GM21825 (cell line): ENCODE data around the gene LY6G6D.
"Not testable (repeated sequence)": the region's sequence is repeated elsewhere in the genome, so short reads cannot be mapped to it uniquely, and the experiment has no call there.

Source experiments
- ATAC-seq: cut with Tn5 transposase; IDR thresholded peaks from one replicate; pipeline ENCODE4 v1.9.1; 2021; ENCODE audit warnings: mild to moderate bottlenecking, moderate library complexity; ENCODE audit not compliant: unreplicated experiment

The LY6G6D gene

DNA sequence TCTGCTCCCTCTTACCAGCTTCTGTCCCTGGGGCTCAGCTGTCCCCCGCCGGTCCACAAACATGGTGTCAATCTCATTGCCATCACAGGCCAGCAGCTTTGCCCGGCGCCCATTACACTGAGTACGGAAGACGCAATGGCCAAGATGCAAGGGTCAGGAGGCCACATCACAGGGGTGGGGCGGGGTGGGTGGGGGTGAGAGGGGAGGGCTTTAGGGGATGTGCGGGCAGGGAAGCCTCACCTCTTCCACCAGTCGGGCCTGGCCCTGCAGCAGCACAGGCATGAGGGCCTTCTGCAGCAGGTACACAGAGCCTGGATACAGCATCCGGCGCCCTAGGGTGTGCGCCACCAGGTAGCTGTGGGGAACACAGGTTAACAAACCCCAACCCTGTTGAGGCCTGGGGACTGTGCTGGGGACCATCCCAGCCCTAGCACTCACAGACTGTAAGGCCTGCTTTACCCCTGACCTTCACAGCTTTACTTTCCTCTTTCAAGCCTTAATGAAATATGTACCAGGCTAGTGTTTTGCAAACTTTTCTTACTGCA, 23.5 kb upstream of the LY6G6D start:
- ATAC-seq: no peak

- no peak for ATAC-seq
Observed at GRCh38 chr6:31692353-31692752, 22.8 kb upstream of the LY6G6D start.

- ATAC-seq: no peak
Observed at GRCh38 chr6:31692886-31693285, 22.3 kb upstream of the LY6G6D start.

- ATAC-seq: no peak
Observed at GRCh38 chr6:31693535-31693934, 21.6 kb upstream of the LY6G6D start.

- ATAC-seq: no peak
Observed at GRCh38 chr6:31697555-31697954, 17.6 kb upstream of the LY6G6D start.

- no peak for ATAC-seq
Observed at GRCh38 chr6:31700740-31701401, 14.3 kb upstream of the LY6G6D start.

- ATAC-seq: no peak
Observed at GRCh38 chr6:31701666-31702404, 13.3 kb upstream of the LY6G6D start.

- no peak for ATAC-seq
Observed at GRCh38 chr6:31702405-31702818, 12.7 kb upstream of the LY6G6D start.

GRCh38 chr6:31702819-31703716, 12.1 kb upstream of the LY6G6D start, which contains the start of gene ABHD16A:
Gene ABHD16A (minus strand): TSS chr6:31703324. CDS start chr6:31703281, 43 bp downstream.
- ATAC-seq: peak; percentile 89

GRCh38 chr6:31705931-31706330, 9.2 kb upstream of the LY6G6D start:
- no peak for ATAC-seq

DNA sequence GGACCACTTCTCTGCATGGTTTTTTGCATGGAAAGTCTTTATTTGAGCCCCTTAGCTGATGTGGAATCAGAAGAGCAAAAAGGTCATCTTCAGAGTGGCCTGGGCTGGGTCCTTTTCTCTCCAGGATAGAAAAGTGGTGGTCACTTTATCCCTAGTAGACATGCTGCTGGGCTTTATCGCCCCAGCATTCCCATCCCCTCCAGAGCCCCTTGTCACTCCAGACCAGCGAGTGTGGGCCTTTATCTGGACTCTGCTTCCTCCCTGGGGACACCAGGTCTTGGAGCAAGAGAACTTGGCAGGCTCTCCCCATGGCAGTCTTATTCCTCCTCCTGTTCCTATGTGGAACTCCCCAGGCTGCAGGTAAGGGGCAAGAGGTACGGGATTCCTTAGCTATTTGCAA, 8.5 kb upstream of the LY6G6D start, which contains the start of gene LY6G6F:
TSS of gene LY6G6F (plus strand) at position 268 of the 400 bp plus-strand sequence. CDS start at position 309, 41 bp downstream.
- no peak for ATAC-seq

GRCh38 chr6:31707701-31708100, 7.4 kb upstream of the LY6G6D start:
- ATAC-seq: no peak

DNA sequence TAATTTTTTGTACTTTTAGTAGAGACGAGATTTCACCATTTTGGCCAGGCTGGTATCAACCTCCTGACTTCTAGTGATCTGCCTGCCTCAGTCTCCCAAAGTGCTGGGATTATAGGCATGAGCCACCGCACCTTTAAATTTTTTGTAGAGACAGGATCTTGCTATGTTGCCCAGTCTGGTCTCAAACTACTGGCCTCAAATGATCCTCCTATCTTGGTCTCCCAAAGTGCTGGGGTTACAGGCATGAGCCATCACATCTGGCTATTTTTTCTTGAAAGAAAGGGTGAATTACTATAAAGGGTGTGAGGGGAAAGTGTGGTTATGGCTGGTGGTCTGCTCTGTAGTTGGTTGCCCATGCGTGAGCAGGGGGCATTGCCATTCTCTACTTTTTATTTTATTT, 6.9 kb upstream of the LY6G6D start:
- ATAC-seq: no peak

GRCh38 chr6:31709157-31709556, 6.0 kb upstream of the LY6G6D start:
- ATAC-seq: not testable (repeated sequence)

DNA sequence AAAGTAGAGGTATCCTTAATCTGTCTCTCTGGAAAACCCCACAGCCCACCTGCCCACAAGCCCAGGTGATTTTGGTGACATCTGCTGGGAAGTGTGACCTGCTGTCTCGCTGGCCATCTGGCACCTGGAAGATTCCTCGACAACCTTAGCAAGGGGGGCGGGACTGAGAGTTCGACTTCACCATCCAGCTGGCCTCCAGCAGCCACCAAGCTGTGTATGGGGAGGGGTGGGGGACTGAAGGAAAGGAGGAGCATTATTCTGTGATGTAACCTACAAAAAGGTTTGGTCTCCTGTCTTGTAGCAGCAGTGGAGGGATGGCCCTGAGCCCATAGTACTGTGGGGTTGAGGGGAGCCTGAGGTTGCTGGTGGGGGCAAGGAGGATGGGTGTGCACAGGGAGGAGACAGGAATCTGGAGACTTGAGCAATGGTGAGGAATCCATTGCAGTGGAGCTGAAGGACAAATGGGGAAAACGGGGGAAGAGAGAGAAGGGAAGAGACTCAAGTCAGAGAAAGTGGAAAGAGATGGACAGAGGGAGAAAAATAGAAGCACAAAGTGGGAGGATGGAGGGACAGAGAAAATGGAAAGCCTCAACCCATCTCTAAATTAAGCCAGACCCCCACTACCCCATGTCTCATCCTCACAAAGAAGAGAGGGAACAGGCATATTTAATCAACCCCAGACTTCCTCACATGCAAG, 4.5 kb upstream of the LY6G6D start:
- no peak for ATAC-seq

GRCh38 chr6:31711233-31711632, 3.9 kb upstream of the LY6G6D start:
- ATAC-seq: no peak

- ATAC-seq: no peak
Observed at GRCh38 chr6:31712296-31712695, 2.9 kb upstream of the LY6G6D start.

- no peak for ATAC-seq
Observed at GRCh38 chr6:31713465-31713864, 1.7 kb upstream of the LY6G6D start.

DNA sequence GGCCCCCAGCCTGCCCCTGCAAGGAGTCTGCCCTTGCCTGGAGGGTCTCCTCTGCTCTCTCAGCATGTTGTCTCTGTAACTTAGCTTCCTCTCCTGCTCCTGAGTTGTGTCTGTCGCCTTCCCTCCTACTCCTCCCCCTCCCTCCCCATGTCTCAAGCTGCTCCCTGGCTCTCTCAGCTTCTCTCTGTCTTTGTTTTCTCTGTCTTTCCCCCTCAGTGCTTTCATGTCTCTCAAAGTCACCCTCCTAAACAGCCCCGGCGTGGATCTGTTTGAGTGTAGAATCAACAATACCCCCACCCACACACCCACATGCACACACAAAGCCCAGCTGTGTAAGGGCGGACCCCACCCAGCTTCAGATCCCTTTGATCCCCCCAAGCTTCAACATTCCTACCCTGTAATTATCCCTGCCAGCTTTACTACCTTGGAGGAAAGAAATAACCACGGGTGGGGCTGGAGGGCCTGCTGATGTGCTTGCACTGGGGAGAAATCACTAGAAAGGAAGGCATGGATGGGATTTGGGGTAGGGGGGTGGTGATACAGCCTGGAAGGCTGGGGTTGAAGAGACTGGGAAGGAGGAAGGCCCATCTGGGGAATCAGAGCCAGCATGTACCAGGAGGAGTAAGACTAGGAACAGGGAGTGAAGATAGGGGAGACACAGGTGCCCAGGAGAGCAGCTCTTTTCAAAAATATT, 1.0 kb upstream of the LY6G6D start:
- no peak for ATAC-seq
